ENCODE results near the gene SENP3. TPM values are rescaled to one million over a fixed set of nuclear protein-coding genes. Genes with fewer than 3 reads are reported as not detected.
"Not testable (repeated sequence)": the region's sequence is repeated elsewhere in the genome, so short reads cannot be mapped to it uniquely, and the experiment has no call there.

SENP3 gene
- total RNA-seq, 2 donors from 2014 or later = 41.8 to 55.3 TPM

DNA sequence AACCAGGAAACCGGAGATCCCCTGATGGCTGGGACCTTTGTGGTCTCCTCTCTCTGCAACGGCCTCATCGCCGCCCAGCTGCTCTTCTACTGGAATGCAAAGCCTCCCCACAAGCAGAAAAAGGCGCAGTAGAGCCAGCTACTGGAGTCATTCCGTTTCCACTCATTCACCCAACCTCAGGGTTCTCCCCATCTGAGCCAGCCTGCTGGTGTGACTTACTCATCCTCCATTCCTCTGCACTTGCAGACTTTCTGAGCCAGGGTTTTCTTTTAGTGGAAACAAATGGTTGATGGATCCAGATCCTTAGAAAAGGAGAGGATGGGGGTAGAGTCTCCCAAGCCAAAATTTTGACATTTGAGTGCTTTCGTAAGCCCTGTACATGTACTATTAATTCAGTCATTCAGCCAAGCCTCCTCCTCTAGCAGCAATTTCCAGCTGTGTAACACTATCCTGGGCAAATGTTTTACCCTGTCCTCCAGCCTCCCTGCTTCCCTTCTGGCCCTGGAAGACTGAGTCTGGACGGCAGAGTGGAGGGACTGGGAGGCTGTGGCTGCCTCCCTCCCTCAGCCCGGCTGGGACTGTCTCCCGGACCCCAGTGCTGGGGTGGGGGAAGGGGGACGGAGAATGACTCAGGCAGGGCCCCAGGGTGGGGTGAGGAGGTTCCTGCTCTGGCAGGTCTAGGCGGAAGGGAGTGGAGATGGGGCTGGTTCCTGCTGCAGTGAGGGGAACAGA is 25.9 kb downstream of the SENP3 start:
- ATAC-seq (replicated peaks in 1 of 2) (no peak), DNase-seq (no peak)
- Mint-ChIP-seq H3K4me3 (no peak overlapping the region), H3K27me3 (ENCODE audit: low read depth) (no peaks in the 10 kb centered on the region), H3K36me3 (ENCODE audit: insufficient read depth in 2 of 2) (peaks cover 5 to 7% of the 10 kb centered on the region in 2 donors), H3K27ac (peak overlapping the region; percentile 16), H3K9me3 (no peaks in the 10 kb centered on the region), H3K4me1 (ENCODE audit: low read depth) (peaks cover 24% of the 10 kb centered on the region)

DNA sequence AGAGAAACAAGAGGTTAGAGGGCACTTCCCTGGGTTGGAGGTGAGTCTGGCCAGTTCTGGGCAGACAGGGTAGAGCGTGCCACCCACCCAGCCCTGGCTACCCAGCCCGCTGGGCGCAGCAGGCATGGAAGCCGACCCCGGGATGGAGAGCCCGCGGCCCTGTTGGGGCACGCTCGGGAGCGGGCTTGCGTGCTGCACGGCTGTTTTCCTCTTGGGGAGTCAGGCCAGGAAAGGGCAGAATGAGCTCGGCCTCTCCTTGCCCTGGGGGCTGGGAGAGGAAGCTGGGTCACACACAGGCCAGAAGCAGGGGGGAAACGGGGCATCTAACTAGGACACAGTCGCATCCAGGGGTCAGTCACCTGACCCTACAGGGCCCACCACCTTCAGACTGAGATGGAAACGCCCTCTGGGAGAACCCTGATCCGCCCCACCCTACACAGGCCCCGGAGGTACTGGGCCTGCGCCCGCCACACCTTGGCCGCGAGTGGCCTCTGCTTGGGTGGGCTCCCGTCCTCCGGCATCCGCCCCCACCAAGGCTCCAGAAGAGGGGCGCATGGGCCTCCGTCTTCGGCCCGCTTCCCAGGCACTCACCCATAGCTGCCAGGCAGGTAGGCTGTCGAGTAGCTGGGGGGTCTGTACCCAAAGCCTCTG is 27.0 kb downstream of the SENP3 start:
- H3K4me1 Mint-ChIP-seq (ENCODE audit: low read depth) = peaks cover 19% of the 10 kb centered on the region

DNA sequence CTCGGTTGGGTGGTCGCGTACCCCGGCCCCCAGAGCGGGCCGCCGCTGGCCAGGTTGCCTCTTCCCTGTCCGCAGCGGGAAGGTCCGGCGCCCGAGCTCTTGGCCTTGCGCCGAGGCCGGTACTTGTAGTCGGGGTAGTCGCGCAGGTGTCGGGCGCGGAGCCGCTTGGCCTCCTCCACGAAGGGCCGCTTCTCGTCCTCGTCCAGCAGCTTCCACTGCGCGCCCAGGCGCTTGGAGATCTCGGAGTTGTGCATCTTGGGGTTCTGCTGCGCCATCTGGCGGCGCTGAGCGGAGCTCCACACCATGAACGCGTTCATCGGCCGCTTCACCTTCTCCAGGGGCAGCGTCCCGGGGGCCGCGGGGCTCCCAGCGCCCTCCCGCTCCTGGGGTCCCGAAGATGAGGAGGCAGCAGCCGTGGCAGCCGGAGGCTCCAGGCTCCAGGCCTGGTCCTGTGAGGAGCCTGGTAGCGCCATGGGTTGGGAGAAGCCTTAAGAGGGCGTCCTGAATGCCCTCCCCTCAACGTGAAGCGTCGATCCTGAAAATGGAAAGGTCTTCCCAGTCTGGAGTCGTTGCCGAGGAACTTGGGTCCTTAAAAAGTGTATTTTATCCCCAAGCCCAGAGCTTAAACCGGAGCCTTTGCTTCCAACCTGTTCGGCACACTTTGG is 27.6 kb downstream of the SENP3 start:
- H3K27ac Mint-ChIP-seq = no peak overlapping the region
- peaks cover 17% of the 10 kb centered on the region for H3K4me1 Mint-ChIP-seq (ENCODE audit: low read depth)
- no peaks in the 10 kb centered on the region for H3K9me3 Mint-ChIP-seq
- no peaks in the 10 kb centered on the region for H3K27me3 Mint-ChIP-seq (ENCODE audit: low read depth)
- no peak overlapping the region for H3K4me3 Mint-ChIP-seq
- ATAC-seq (replicated peaks in 1 of 2) (peak; percentile 65 to 69), DNase-seq (peak; percentile 68 to 72)
- peaks cover 2 to 11% of the 10 kb centered on the region in 2 donors for H3K36me3 Mint-ChIP-seq (ENCODE audit: insufficient read depth in 2 of 2)

More for the DNA sequence above, 27.0 kb downstream of the SENP3 start:
- Mint-ChIP-seq H3K27ac (no peak overlapping the region), H3K4me3 (no peak overlapping the region), H3K36me3 (ENCODE audit: insufficient read depth in 2 of 2) (peaks cover 5 to 7% of the 10 kb centered on the region in 2 donors), H3K9me3 (no peaks in the 10 kb centered on the region), H3K27me3 (ENCODE audit: low read depth) (no peaks in the 10 kb centered on the region)
- DNase-seq (no peak), ATAC-seq (replicated peaks in 1 of 2) (no peak)

DNA sequence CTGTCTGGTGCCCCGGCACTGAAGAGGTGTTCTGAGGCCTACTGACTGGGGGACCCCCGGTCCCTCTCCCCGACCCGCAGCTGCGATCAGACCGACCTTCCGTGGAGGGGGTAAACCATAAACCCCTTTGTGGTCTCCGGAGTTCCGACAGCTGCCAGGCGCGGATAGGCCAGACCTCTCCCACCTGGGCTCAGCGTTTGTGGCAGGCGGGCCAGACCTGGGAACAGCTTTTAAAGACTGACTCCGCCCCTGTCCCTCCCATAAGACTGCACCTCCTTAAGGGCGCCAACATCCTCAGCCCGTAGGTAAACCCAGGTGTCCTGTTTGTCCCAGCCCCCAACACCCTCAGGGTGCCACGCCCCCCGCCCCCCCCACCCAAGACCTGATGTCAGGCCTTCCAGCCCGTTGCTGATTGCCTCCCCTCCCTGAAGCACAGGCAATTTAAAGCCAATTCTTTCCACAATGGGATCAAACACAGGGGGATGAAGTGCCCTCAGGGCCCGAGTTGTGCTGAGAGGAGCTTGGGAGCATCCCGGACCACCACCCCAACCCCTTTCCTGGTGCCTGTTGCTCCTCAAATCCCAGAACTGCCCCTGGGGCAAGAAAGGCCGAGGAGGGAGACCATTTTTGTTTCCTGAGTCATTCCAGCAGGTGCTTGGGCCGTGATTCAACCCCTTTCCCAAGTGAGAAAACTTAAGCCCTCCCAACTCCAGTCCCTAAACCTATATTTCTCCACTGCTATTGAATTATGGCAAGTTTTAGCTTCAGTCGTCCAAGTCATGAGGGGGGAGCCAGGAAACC is 28.4 kb downstream of the SENP3 start, which contains the start of gene SOX15:
Gene SOX15, minus strand, starts transcription at position 204 of the 801 bp plus-strand sequence. CDS start 418 bp downstream, outside the sequence.
- no peaks in the 10 kb centered on the region for H3K27me3 Mint-ChIP-seq (ENCODE audit: low read depth)
- DNase-seq (peak in 1 of 2 donors; percentile 11), ATAC-seq (replicated peaks in 1 of 2) (no peak)
- H3K27ac Mint-ChIP-seq = peak within 1 kb of the TSS; percentile 7
- H3K9me3 Mint-ChIP-seq = no peaks in the 10 kb centered on the region
- no peak within 1 kb of the TSS for H3K4me3 Mint-ChIP-seq
- H3K4me1 Mint-ChIP-seq (ENCODE audit: low read depth) = peaks cover 9% of the 10 kb centered on the region
- H3K36me3 Mint-ChIP-seq (ENCODE audit: insufficient read depth in 2 of 2) = peaks cover 0 to 11% of the 10 kb centered on the region in 2 donors

DNA sequence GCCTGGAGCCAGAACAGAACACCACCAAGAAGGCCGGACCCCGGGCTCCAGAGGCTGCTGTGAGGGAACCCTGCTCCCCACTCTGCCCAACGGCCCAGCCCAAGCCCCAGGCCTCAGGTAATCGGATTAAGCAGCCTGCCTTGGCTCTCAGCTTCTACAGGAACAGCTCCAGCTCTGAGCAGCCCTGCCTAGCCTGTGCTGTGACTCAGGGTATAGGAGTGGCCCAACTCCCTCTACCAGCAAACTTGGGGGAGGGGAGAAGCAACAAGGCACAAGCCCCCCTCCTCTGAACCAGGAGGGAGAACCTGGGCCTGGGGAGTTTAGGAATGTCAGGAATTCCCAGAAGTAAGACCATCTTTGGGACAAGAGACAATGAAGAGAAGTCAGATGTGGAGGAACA is 29.0 kb downstream of the SENP3 start:
- Mint-ChIP-seq H3K27ac (peak overlapping the region; percentile 7), H3K9me3 (no peaks in the 10 kb centered on the region), H3K4me3 (no peak overlapping the region), H3K4me1 (ENCODE audit: low read depth) (peaks cover 3% of the 10 kb centered on the region), H3K27me3 (ENCODE audit: low read depth) (no peaks in the 10 kb centered on the region), H3K36me3 (ENCODE audit: insufficient read depth in 2 of 2) (peaks cover 0 to 14% of the 10 kb centered on the region in 2 donors)
- DNase-seq (no peak), ATAC-seq (replicated peaks in 1 of 2) (no peak)

DNA sequence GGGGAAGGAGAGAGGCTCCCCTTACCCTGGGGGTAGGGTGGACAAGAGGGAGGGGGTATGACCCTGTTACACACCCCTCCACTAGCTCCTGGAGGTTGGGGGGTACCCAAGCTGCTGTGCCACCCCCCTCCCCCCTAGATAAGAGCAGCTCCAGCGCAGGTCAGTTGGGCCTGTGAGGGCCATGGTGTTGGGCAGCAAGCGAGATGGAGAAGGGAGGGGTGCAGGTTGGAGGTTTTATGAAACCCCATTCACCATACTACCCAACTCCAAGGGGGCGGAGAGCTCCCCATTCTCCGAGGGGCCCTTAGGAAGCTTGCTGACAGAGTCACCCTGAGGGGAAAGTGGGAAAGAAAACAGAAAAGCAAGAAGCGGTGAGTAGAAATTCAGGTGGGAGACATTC is 29.9 kb downstream of the SENP3 start:
- Mint-ChIP-seq H3K4me1 (ENCODE audit: low read depth) (no peaks in the 10 kb centered on the region), H3K36me3 (ENCODE audit: insufficient read depth in 2 of 2) (peaks cover 0 to 15% of the 10 kb centered on the region in 2 donors), H3K27me3 (ENCODE audit: low read depth) (no peaks in the 10 kb centered on the region), H3K4me3 (no peak overlapping the region), H3K27ac (no peak overlapping the region), H3K9me3 (no peaks in the 10 kb centered on the region)
- DNase-seq = no peak
- no peak for ATAC-seq (replicated peaks in 1 of 2)

DNA sequence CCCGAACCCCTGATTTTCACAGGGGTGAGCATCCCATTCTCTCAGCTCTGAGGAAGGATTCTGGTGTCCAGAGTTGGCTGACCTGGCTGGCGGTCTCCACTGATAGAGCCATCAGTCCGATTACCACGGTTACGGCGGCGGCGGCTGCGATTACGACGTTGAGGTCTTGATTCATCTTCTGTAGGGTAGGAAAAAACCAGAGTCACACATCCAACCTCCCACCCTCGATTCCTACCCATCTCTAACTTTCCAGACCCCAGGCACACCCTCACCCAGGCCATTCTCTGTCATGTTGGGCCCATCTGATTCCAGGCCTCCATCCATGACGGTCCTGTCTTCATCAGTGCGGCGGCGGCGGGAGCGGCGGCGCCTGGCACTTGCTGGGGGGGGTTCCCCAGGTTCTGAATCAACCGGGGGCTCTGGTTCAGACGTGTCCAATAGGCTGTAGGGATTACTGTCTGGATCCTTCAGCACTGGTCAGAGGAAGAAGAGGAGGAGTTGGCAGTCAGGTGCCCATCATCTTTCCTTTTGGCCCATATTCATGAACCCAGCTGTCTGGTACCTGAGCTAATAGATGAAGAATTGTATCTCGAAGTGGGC is 30.8 kb downstream of the SENP3 start:
- Mint-ChIP-seq H3K9me3 (no peaks in the 10 kb centered on the region), H3K27me3 (ENCODE audit: low read depth) (no peaks in the 10 kb centered on the region), H3K4me3 (no peak overlapping the region), H3K36me3 (ENCODE audit: insufficient read depth in 2 of 2) (peaks cover 2 to 18% of the 10 kb centered on the region in 2 donors), H3K27ac (no peak overlapping the region), H3K4me1 (ENCODE audit: low read depth) (no peaks in the 10 kb centered on the region)
- DNase-seq = no peak
- no peak for ATAC-seq (replicated peaks in 1 of 2)

DNA sequence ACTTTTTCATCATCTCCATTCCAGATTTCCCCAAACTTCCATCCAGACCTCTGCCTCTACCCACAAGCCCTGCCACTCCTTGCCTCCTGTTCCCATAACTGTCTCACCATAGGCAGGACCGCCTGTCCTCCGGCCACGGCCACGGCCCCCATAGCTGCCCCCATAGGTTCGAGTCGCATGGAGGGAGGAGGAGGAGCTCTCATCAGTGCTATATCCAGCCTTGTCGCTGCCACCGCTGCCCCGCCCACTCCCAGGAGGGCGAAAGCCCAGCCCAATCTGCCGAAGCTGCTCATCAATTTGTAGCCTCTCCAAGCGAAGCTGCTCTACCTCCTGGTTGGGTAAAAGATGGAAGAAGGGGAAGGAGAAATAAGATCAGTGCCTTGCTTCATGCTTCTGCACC is 31.6 kb downstream of the SENP3 start:
- Mint-ChIP-seq H3K4me1 (ENCODE audit: low read depth) (no peaks in the 10 kb centered on the region), H3K4me3 (no peak overlapping the region), H3K27ac (no peak overlapping the region), H3K36me3 (ENCODE audit: insufficient read depth in 2 of 2) (peaks cover 2 to 19% of the 10 kb centered on the region in 2 donors), H3K27me3 (ENCODE audit: low read depth) (no peaks in the 10 kb centered on the region), H3K9me3 (no peaks in the 10 kb centered on the region)
- DNase-seq (no peak), ATAC-seq (replicated peaks in 1 of 2) (no peak)

DNA sequence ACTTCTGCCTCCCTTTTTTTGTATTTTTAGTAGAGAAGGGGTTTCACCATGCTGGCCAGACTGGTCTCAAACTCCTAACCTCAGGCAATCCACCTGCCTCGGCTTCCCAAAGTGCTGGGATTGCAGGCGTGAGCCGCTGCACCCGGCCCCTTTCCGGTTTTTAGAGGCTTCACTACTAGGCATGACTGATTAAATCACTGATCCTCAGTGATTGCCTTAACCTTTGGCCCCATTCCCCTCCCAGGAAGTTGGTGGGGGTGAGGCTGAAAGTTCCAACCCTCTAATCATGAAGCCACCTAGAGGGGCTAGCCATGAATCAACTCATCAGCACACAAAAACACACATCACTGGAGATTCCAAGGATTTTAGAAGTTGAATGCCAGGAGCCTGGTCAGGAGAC is 35.8 kb downstream of the SENP3 start:
- ATAC-seq (replicated peaks in 1 of 2); H3K27me3 Mint-ChIP-seq (ENCODE audit: low read depth); H3K9me3 Mint-ChIP-seq; H3K4me3 Mint-ChIP-seq; H3K27ac Mint-ChIP-seq; H3K4me1 Mint-ChIP-seq (ENCODE audit: low read depth); DNase-seq: not testable (repeated sequence)
- H3K36me3 Mint-ChIP-seq (ENCODE audit: insufficient read depth in 2 of 2) = peaks cover 7 to 41% of the 10 kb centered on the region in 2 donors

DNA sequence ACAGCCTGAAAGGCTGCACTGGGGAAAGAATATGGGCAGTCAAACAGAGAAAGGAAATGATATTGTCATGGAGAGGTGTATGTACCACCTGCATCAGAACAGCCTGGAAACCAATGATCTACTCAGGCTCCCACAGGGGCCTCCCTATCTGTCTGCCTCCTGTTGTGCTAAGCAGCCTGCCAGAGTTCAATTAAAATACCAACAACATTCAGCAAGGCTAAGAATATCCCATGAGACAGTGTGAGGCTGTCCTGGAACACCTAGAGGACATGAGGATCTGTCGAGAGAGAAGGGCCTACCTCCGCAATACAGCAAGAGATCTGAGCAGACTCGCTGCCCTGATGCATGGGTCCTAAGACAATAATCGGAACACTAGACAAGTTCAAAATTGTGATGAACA is 44.6 kb downstream of the SENP3 start:
- Mint-ChIP-seq H3K36me3 (ENCODE audit: insufficient read depth in 2 of 2) (peaks cover 6 to 27% of the 10 kb centered on the region in 2 donors), H3K4me3 (no peak overlapping the region), H3K4me1 (ENCODE audit: low read depth) (peaks cover 17% of the 10 kb centered on the region), H3K27ac (no peak overlapping the region), H3K9me3 (no peaks in the 10 kb centered on the region), H3K27me3 (ENCODE audit: low read depth) (no peaks in the 10 kb centered on the region)
- ATAC-seq (replicated peaks in 1 of 2) = no peak
- DNase-seq = no peak

DNA sequence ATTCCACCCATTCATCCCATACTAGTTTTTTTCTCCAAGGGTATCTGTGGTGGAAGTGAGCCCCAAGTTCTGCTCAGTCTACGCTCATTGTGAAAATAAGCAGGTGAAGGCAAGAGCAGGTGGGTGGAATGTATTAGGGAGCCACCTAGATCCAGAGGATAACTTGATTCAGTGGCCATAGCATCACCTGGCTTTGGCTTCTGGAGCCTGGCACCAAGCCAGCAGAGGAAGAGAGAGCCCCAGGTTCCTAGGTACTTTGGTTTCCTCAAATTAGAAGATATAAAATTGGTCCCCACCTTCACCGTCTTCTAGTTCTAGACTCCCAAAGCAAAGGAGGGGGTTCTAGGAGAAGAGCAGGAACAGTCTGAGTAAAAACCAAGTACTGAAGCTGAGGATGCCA is 48.9 kb downstream of the SENP3 start:
- Mint-ChIP-seq H3K9me3 (no peaks in the 10 kb centered on the region), H3K27ac (no peak overlapping the region), H3K36me3 (ENCODE audit: insufficient read depth in 2 of 2) (peaks cover 5 to 18% of the 10 kb centered on the region in 2 donors), H3K27me3 (ENCODE audit: low read depth) (no peaks in the 10 kb centered on the region), H3K4me1 (ENCODE audit: low read depth) (peaks cover 43% of the 10 kb centered on the region), H3K4me3 (no peak overlapping the region)
- ATAC-seq (replicated peaks in 1 of 2) = no peak
- DNase-seq = no peak

DNA sequence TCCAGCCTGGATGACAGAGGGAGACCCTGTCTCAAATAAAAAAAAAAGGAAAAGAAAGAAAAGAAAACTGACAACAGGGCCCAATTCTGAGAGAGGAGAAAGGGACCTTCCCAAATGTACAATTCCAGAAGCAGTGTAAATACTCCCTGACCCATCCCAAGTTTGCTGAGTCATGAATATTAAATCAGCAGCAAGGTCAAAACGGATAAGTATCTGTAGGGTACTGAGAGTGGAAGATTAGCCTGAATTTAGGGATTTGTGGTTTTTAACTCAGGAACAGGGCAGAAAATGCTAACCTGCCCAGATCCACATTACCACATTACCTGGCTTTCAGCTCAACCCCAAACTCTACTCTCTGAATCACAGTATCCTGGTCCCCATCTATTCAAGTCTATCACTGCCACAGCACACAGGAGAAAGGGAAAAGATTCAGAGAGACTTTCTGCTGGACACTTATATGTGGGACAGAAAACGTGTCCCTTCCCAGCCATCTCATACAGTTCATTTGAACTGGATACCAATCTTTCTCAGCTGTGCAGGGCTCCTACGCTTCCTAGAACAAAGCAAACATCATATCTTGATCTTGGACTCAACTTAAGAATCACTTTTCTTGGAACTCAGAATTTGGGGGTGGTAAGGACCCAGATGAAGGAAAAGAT is 50.0 kb downstream of the SENP3 start:
- DNase-seq = no peak
- Mint-ChIP-seq H3K4me1 (ENCODE audit: low read depth) (peaks cover 37% of the 10 kb centered on the region), H3K27me3 (ENCODE audit: low read depth) (no peaks in the 10 kb centered on the region), H3K9me3 (no peaks in the 10 kb centered on the region), H3K36me3 (ENCODE audit: insufficient read depth in 2 of 2) (peaks cover 5 to 15% of the 10 kb centered on the region in 2 donors), H3K27ac (peak overlapping the region; percentile 15), H3K4me3 (peak overlapping the region; percentile 61 to 71)
- no peak for ATAC-seq (replicated peaks in 1 of 2)

Measured in activated T-cell treated with anti-CD3 and anti-CD28 coated beads, Interleukin-2, amount 50 U/mL, for 72 hours (primary cell).